ENCODE results near the gene TEDC2.
"Not testable (repeated sequence)": the region's sequence is repeated elsewhere in the genome, so short reads cannot be mapped to it uniquely, and the experiment has no call there.

Gene TEDC2

DNA sequence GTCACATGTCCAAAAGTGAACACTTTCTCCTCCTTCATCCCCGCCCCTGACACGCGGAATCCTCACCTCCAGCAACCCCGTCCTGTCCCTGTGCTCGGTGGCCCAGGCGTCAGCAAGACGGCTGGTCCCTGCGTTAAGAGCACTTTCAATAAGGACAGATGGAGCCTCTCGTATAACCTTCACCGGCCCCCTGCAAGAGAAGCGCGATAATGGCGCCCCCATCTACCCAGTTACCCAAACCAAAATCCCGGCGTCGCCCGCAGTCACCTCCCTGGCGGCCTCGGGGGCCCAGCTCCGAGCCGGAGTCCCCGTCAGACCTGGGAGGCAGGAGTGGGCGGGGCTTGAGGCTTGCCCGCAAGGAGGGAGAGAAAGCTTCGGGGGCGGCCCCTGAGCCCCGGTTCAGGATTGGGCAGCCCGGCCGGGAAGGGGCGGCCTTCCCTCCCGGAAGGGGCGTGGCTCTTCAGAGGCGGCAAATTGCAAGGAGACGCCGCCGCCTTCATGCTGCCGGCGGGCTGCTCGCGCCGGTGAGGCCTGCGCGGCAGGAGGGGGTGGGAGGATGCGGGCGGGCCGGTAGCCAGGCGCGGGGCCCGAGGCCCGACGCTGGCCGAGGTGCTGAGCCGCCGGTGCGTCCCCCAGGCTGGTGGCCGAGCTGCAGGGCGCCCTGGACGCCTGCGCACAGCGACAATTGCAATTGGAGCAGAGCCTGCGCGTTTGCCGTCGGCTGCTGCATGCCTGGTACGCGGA is at the start of gene TEDC2:
Gene TEDC2, plus strand, starts transcription at position 463 of the 744 bp plus-strand sequence. Its CDS starts 36 bp downstream, at position 499.
- peak; percentile 99 for DNase-seq

GRCh38 chr16:2415085-2415484 is 44.8 kb upstream of the TEDC2 start:
- no peak for DNase-seq

DNA sequence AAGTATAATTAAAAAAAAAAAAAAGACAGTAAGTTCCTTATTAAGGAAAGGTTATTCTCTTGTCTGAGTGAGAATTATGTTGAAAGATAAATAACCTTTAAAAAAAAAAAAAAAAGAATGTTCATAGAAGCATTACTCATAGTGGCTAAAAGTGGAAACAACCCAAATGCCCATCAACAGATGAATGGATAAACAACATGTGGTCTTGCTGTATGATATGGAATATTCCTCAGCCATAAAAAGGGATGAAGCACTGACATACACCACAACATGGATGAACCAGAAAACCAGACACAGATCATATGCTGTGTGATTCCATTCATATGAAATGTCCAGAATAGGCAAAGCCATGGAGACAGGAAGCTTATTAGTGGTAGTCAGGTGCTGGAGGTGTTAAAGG is 39.9 kb upstream of the TEDC2 start:
- DNase-seq, result no peak

DNA sequence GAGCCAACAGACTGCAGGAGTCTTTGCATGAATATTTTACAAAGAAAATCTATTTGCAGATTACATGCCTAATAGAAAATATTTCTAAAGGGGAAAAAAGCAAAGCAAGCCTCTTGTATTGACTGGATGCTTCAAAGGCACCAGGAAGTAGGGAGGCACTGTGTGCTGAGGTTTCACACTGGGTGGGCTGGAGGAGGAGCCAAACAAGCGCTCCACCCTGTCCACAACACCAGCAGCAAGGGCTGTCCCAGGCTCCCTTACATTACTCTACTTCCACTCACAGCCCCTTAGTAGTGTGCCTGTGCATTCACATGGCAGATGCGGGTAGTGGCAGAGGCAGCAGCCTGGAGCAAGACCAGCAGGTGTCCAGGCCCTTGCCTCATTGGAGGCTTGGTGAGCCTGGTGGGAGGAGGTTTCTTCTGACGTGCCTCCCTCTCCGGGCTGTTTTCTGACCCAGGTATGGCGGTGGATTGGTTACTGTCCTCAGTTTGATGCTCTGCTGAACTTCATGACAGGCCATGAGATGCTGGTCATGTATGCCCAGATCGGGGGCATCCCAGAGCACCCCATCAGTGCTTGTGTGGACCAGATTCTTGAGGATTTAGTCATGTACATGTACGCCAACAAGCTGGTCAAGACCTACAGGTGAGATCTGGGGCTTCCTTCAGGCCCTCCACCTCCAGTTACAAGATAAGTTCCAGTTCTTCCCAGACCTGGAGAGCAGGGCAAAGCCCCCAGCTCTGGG is 37.6 kb upstream of the TEDC2 start:
- peak; percentile 23 for DNase-seq

- DNase-seq, result no peak
Measured at GRCh38 chr16:2424061-2425007, 35.6 kb upstream of the TEDC2 start.

DNA sequence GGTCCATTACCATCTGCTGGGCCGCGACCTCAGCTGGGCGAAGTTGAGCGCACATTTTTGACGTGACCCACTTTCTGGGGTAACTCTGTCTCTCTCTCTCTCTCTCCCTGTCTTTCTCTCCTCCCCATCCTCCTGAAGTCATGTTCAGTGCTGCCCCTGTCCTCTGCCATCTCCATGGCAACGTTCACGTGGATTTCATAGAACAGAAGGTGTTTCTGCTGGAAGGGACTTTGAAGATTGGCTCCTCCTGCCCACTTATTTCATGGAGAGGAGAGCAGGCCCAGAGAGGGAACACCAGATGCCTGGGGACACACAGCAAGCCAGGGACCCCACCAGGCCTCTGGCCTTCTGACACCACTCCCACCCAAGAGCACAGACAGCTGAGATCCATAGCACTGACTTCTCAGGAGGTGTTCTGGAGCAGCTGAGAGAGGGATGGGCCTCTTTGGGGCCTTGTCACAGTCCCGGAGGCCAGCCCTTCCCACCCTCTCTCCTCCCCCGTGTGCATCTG is 34.8 kb upstream of the TEDC2 start:
- DNase-seq, result no peak

- DNase-seq, result no peak
Measured at GRCh38 chr16:2425825-2426430, 34.0 kb upstream of the TEDC2 start.

- no peak for DNase-seq
Measured at GRCh38 chr16:2426941-2427361, 33.0 kb upstream of the TEDC2 start.

DNA sequence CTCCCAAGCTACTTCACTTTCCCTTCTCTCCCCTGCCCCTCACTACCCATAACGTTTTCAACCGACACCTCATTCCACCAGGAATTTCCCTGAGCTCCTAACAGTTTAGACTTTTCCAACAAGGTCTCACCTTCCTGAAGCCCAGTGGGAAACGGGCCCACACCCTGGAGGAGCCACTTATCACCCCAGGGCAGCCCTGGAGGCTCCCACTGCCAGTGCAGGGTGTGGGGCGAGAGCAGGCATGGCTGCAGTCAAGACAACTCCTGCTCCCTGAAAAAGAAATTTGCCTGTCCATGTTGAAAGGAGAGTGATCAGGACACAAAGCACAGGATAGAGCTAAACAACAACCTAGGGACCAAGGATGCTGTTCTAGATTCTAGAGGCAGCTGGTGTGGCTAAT is 32.4 kb upstream of the TEDC2 start:
- no peak for DNase-seq

DNA sequence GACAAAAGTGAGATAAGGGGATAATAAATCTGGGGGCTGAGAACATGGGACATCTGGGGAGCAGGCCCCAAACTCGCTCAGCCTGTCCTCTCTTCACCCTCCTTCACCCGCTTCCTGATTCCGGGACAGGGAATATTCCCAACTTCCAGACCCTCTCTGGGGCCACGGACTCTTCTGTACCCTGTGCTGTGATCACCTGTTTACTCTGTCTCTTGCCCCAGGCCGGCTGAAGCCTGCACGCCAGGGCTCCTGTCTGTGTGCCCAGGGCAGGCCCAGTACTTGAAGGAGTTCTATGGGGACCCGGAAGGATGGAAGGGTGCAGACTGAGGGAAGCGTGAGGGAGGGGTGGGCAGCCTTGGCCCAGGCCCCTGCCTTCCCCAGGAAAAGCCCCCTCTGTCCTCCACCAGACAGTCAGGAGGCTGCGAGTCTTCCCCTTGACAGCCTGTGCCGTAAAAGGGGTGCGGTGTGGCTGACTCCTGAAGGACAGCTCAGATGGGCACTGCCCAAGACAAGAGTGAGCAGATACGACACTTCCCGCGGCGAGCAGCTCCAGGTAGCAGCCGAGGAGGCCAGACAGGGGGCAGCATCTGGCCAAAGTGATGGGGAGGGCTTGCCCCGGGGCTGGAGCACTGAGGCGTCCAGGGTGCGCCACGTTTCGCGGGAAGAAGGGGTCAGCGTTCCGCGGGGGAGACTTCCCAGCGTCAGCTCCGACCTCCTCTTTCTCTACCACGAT is 31.7 kb upstream of the TEDC2 start:
- DNase-seq, result peak; percentile 47

DNA sequence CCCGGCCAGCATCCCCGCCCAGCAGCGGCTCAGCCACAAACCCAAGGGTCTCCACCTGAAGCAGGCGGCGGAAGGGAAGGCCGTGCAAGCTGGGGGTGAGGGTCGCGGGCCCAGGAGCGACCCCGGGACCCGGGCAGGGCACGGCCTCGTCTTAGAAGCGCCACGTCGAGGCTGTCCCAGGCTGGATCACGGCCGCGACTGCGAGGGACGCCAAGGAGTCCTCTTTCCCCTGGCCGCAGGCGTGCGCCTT is 31.2 kb upstream of the TEDC2 start:
- DNase-seq, result no peak

GRCh38 chr16:2429034-2429770 is 30.7 kb upstream of the TEDC2 start, which contains the start of gene CCNF:
CCNF (plus strand) TSS chr16:2429447; CDS start chr16:2429482, 35 bp downstream.
- peak; percentile 98 for DNase-seq

DNA sequence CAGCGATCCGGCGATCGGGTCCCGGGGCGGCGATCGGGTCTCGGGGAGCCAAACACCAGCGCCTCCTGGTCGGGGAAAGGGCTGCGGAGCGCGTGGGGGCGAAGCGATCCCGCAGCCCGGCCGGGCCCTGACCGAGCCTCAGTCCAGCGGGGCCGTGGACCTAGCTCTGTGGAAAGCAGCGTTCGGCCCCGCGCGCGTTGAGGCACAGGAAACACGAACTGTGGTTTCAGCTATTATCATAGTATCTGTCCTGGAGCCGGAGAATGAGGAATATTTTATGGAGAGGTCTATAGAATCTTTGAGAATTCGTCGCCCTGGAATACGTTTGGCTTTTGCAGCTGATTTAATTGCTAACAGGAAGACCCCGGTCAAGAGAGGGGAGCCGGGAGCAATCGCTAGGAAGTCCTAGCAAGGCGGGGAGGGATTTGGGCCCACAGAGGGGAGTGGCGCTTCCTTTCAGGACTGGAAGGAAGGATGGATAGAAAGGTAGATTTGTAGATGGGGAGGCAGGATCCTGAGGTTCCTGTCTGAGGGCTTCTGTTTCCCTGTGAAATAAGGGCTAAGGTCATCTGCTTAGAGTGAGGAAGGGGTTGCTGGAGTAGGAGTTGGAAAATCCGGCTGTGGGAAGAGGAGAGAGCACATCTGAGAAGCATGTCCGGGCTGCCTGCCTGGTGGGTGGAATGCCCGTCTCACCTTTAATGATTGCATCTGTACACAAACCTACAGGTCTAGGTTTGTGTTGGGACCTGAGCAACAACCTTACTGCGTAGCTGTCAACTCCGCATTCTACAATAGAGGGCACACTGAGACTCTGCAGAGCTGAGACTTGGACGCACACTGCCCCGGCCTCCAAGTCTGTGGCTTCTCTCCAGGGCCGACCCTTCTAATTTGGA is 29.9 kb upstream of the TEDC2 start:
- peak; percentile 77 for DNase-seq

GRCh38 chr16:2432286-2432685 is 27.6 kb upstream of the TEDC2 start:
- DNase-seq, result no peak

DNA sequence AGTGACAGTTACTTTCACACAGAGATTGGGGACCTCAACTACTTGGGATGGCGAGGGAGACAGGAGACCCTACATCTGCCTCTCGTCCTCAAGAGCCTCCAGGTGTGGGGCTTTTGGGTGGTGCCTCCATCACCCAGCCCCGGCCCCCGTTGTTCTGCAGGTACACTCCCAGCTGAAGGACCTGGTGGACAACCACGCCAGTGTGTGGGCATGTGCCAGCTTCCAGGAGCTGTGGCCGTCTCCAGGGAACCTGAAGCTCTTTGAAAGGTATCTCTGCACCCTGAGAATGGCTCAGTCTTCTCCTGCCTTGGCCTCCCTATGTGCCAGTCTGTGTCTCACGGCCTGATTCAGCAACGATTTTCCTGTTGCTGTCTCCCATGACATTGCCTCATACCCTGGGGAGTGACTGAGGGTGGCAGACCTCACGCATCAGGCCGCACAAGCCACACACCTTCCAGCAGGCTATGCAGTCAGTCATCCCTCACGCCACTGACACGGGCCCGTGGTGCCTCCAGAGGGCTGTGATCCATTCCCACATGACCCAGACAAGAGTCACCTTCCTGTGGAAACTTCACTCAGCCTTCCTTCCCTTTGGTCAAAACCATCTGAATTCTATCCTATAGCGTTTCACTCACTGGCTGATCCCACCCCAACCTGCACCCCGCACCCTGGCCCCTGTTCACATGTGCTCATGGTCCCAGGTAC is 27.0 kb upstream of the TEDC2 start:
- no peak for DNase-seq

DNA sequence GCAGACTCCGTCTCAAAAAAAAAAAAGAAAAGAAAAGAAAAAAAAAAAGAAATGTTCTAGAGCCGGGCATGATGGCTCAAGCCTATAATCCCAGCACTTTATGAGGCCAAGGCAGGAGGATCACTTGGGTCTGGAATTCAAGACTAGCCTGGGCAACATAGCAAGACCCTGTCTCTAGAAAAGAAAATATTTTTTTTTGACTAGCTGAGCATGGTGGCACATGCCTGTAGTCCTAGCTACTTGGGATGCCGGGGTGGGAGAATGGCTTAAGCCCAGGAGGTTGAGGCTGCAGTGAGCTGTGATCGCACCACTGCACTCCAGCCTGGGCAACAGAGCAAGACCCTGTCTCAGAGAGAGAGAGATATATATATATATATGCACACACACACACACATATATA is 24.7 kb upstream of the TEDC2 start:
- not testable (repeated sequence) for DNase-seq

DNA sequence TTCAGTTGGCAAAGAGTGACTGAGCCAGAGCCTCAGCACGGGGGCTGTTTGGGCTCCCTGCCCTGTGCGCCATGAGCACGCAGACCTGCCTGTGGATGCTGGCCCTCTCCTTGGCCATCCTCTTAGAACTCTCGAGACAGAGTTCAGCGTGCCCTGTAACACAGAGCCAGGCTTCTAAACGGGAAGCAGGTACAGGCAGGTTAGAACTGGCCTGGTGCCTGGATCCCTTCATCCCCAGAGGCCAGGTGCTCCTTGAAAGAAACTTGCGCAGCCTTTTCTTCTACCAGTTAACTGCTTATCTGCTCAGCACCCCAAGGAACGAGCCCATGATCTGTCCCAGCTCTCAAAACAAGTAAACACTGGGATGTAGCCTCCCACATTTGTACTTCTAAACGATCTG is 23.8 kb upstream of the TEDC2 start:
- no peak for DNase-seq

GRCh38 chr16:2437032-2437790 is 22.7 kb upstream of the TEDC2 start:
- no peak for DNase-seq

DNA sequence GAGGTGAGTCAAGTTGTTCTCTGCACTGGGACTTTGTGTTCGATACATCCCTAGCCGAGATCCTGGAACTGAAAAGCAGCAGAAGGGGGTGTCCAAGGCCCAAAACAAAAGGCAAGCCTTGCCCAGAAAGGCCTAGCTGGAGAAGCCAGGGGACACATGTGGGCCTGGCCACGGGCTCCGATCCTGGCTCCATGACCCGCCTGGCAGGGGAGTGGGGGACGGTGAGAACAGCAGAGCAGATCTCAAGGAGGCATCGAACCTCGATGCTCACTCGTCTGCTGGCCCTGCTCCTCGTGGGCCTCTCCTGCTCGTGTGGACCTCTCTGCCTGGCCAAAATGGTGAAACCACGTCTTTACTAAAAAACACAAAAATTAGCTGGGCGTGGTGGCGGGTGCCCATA is 21.8 kb upstream of the TEDC2 start:
- no peak for DNase-seq
